ENCODE measurements around the gene MIB1. TPM values are rescaled to one million over a fixed set of nuclear protein-coding genes. Genes with fewer than 3 reads are reported as not detected.

The MIB1 gene
- total RNA-seq (ENCODE audit: unreplicated experiment), result 228 TPM
- long read RNA-seq, partial matches to known transcripts, result 1 of 3 reads
- long read RNA-seq, other reads (novel, unspliced or antisense), result 2 of 3 reads

GRCh38 chr18:21740538-21741311 lies at the start of gene MIB1:
TSS of gene MIB1 (plus strand) at chr18:21740792. CDS start at chr18:21741584, 792 bp downstream.
- Mint-ChIP-seq H3K27ac (ENCODE audit: unreplicated experiment) (peak within 1 kb of the TSS; percentile 98), H3K9me3 (ENCODE audit: unreplicated experiment) (peaks cover 18% of the 10 kb centered on the region), H3K4me3 (ENCODE audit: unreplicated experiment) (peak within 1 kb of the TSS; percentile 89), H3K36me3 (ENCODE audit: unreplicated experiment) (peaks cover 11% of the 10 kb centered on the region), H3K4me1 (ENCODE audit: low read depth, unreplicated experiment) (peaks cover 16% of the 10 kb centered on the region), H3K27me3 (ENCODE audit: unreplicated experiment) (peaks cover 17% of the 10 kb centered on the region)
- TF ChIP-seq CTCF (IDR thresholded peaks at IDR 0.05; ENCODE audit: partially characterized antibody, unreplicated experiment), result no peak
- peak; percentile 100 for DNase-seq

GRCh38 chr18:21693322-21693721 lies 47.3 kb upstream of the MIB1 start:
- no peak for DNase-seq
- no peak for TF ChIP-seq CTCF (IDR thresholded peaks at IDR 0.05; ENCODE audit: partially characterized antibody, unreplicated experiment)
- H3K27me3 Mint-ChIP-seq (ENCODE audit: unreplicated experiment), result no peaks in the 10 kb centered on the region
- no peak overlapping the region for H3K27ac Mint-ChIP-seq (ENCODE audit: unreplicated experiment)
- H3K4me3 Mint-ChIP-seq (ENCODE audit: unreplicated experiment), result no peak overlapping the region
- H3K9me3 Mint-ChIP-seq (ENCODE audit: unreplicated experiment), result peaks cover 2% of the 10 kb centered on the region
- H3K4me1 Mint-ChIP-seq (ENCODE audit: low read depth, unreplicated experiment), result no peaks in the 10 kb centered on the region
- H3K36me3 Mint-ChIP-seq (ENCODE audit: unreplicated experiment), result peaks cover 5% of the 10 kb centered on the region

GRCh38 chr18:21700528-21701075 lies 40.0 kb upstream of the MIB1 start:
- DNase-seq, result no peak
- Mint-ChIP-seq H3K4me3 (ENCODE audit: unreplicated experiment) (no peak overlapping the region), H3K27me3 (ENCODE audit: unreplicated experiment) (peaks cover 2% of the 10 kb centered on the region), H3K36me3 (ENCODE audit: unreplicated experiment) (no peaks in the 10 kb centered on the region), H3K4me1 (ENCODE audit: low read depth, unreplicated experiment) (peaks cover 12% of the 10 kb centered on the region), H3K9me3 (ENCODE audit: unreplicated experiment) (peaks cover 8% of the 10 kb centered on the region), H3K27ac (ENCODE audit: unreplicated experiment) (no peak overlapping the region)
- TF ChIP-seq CTCF (IDR thresholded peaks at IDR 0.05; ENCODE audit: partially characterized antibody, unreplicated experiment), result no peak

GRCh38 chr18:21701621-21702020 lies 39.0 kb upstream of the MIB1 start:
- TF ChIP-seq CTCF (IDR thresholded peaks at IDR 0.05; ENCODE audit: partially characterized antibody, unreplicated experiment), result no peak
- H3K4me1 Mint-ChIP-seq (ENCODE audit: low read depth, unreplicated experiment), result peaks cover 12% of the 10 kb centered on the region
- peaks cover 10% of the 10 kb centered on the region for H3K9me3 Mint-ChIP-seq (ENCODE audit: unreplicated experiment)
- DNase-seq, result no peak
- H3K27me3 Mint-ChIP-seq (ENCODE audit: unreplicated experiment), result peaks cover 2% of the 10 kb centered on the region
- H3K4me3 Mint-ChIP-seq (ENCODE audit: unreplicated experiment), result no peak overlapping the region
- H3K36me3 Mint-ChIP-seq (ENCODE audit: unreplicated experiment), result no peaks in the 10 kb centered on the region
- H3K27ac Mint-ChIP-seq (ENCODE audit: unreplicated experiment), result no peak overlapping the region

- Mint-ChIP-seq H3K27ac (ENCODE audit: unreplicated experiment) (no peak overlapping the region), H3K4me3 (ENCODE audit: unreplicated experiment) (peak overlapping the region; percentile 90), H3K4me1 (ENCODE audit: low read depth, unreplicated experiment) (peaks cover 12% of the 10 kb centered on the region), H3K27me3 (ENCODE audit: unreplicated experiment) (peaks cover 3% of the 10 kb centered on the region), H3K36me3 (ENCODE audit: unreplicated experiment) (no peaks in the 10 kb centered on the region), H3K9me3 (ENCODE audit: unreplicated experiment) (peaks cover 10% of the 10 kb centered on the region)
- no peak for DNase-seq
- TF ChIP-seq CTCF (IDR thresholded peaks at IDR 0.05; ENCODE audit: partially characterized antibody, unreplicated experiment), result no peak
Observed at GRCh38 chr18:21702602-21703001, 38.0 kb upstream of the MIB1 start.
